SK-N-SH (cell line): ENCODE results near the gene CACNA2D3. TPM values are rescaled to one million over a fixed set of nuclear protein-coding genes. Genes with fewer than 3 reads are reported as not detected.

ENCODE experiments used
- CTCF ChIA-PET: fragments of 300-600, 350-600 bp; formaldehyde crosslinking; extraction: SDS; loops from one replicate; lab custom pipeline; 2021; lab: Yijun Ruan, JAX
- POLR2A ChIA-PET: fragments of 350-600 bp; sonication (Branson Sonifier 250); formaldehyde crosslinking; extraction: SDS; loops from one replicate; lab custom pipeline; 2020; ENCODE audit warnings: antibody characterized with exemption, inconsistent platforms; lab: Yijun Ruan, JAX
- DNase-seq: peaks from one replicate; pipeline ENCODE4 v3.0.0; 2012
- H2AFZ ChIP-seq: fragments of 200-600 bp; sonication (generic); 2 replicates; pipeline ENCODE4 v1.8.1; 2016; ENCODE audit warnings: antibody characterized with exemption, mild to moderate bottlenecking, low read depth
- H3F3A ChIP-seq: fragments of 200-600 bp; sonication (generic); replicated peaks from 2 replicates; pipeline ENCODE3; 2016; ENCODE audit warnings: antibody characterized with exemption, mild to moderate bottlenecking; ENCODE audit not compliant: insufficient read depth
- H3K27ac ChIP-seq, 2 experiments: fragments of 200-500 bp in 1 of 2; fragments of 200-600 bp in 1 of 2; sonication (Bioruptor generic) in 1 of 2; sonication (generic), shearing (Covaris generic) in 1 of 2; 2 replicates each; pipeline versions ENCODE4 v1.5.1 to v1.6.1; 2014 to 2016; ENCODE audit warnings: low read depth in 2 of 2, inconsistent platforms in 1 of 2, low read length in 1 of 2, mild to moderate bottlenecking in 1 of 2, mixed read lengths in 1 of 2
- H3K27me3 ChIP-seq: fragments of 200-600 bp; sonication (generic), shearing (Covaris generic); 2 replicates; pipeline ENCODE4 v1.6.1; 2016; ENCODE audit warnings: mixed run types; ENCODE audit not compliant: insufficient read depth
- H3K36me3 ChIP-seq, 2 experiments: fragments of 200-500 bp in 1 of 2; fragments of 200-600 bp in 1 of 2; sonication (Bioruptor generic) in 1 of 2; sonication (generic) in 1 of 2; replicated peaks in 1 of 2; 2 replicates each; pipeline versions ENCODE3 to v1.5.1; 2014 to 2016; ENCODE audit warnings: low read length in 1 of 2, mild to moderate bottlenecking in 1 of 2; ENCODE audit not compliant: insufficient read depth in 2 of 2, control insufficient read depth in 1 of 2
- H3K4me1 ChIP-seq, 2 experiments: fragments of 200-500 bp in 1 of 2; fragments of 200-600 bp in 1 of 2; sonication (Bioruptor generic) in 1 of 2; sonication (generic), shearing (Covaris generic) in 1 of 2; 2 replicates each; pipeline versions ENCODE4 v1.5.1 to v1.6.1; 2014 to 2016; ENCODE audit warnings: low read depth in 1 of 2, low read length in 1 of 2, mixed run types in 1 of 2; ENCODE audit not compliant: insufficient read depth in 2 of 2, control insufficient read depth in 1 of 2
- H3K4me2 ChIP-seq: fragments of 200-600 bp; sonication (generic), shearing (Covaris generic); 2 replicates; pipeline ENCODE4 v1.6.1; 2017; ENCODE audit warnings: mixed run types
- H3K4me3 ChIP-seq, 2 experiments: fragments of 200-500 bp in 1 of 2; fragments of 200-600 bp in 1 of 2; sonication (Bioruptor generic) in 1 of 2; sonication (generic), shearing (Covaris generic) in 1 of 2; 2 replicates each; pipeline versions ENCODE4 v1.5.1 to v1.8.1; 2014 to 2016; ENCODE audit warnings: low read depth in 2 of 2, inconsistent platforms in 1 of 2, low read length in 1 of 2, mild to moderate bottlenecking in 1 of 2, mixed read lengths in 1 of 2, moderate library complexity in 1 of 2
- H3K79me2 ChIP-seq: fragments of 200-600 bp; sonication (generic); 2 replicates; pipeline ENCODE4 v1.8.1; 2017; ENCODE audit warnings: mild to moderate bottlenecking; ENCODE audit not compliant: insufficient read depth
- H3K9ac ChIP-seq: fragments of 200-600 bp; sonication (generic); 2 replicates; pipeline ENCODE4 v1.6.1; 2017; ENCODE audit warnings: mixed run types
- H3K9me2 ChIP-seq: fragments of 200-600 bp; sonication (generic); 2 replicates; pipeline ENCODE4 v1.6.1; 2017; ENCODE audit warnings: mixed run types
- H3K9me3 ChIP-seq: fragments of 200-600 bp; sonication (generic); 2 replicates; pipeline ENCODE4 v1.6.1; 2017; ENCODE audit warnings: mixed run types, mild to moderate bottlenecking, moderate library complexity
- H4K20me1 ChIP-seq: fragments of 200-600 bp; sonication (generic); 2 replicates; pipeline ENCODE4 v1.6.1; 2017; ENCODE audit warnings: mild to moderate bottlenecking, mixed run types; ENCODE audit not compliant: insufficient read depth
- CHD2 ChIP-seq: fragments of 150-350 bp; IDR thresholded peaks from 2 replicates; pipeline ENCODE4 v1.6.1; 2018; ENCODE audit warnings: low read length; ENCODE audit not compliant: partially characterized antibody
- GATA2 ChIP-seq: sonication (generic); formaldehyde crosslinking; IDR thresholded peaks from 2 replicates; pipeline ENCODE4 v1.5.0; 2020; ENCODE audit warnings: mild to moderate bottlenecking, missing genetic modification reagents
- JUND ChIP-seq: IDR thresholded peaks from 2 replicates; pipeline ENCODE4 v1.4.0; 2012
- NFIC ChIP-seq: IDR thresholded peaks from 2 replicates; pipeline ENCODE4 v1.4.0; 2012; ENCODE audit warnings: borderline replicate concordance
- RAD21 ChIP-seq: IDR thresholded peaks from 2 replicates; pipeline ENCODE4 v1.6.1; 2012; ENCODE audit warnings: mild to moderate bottlenecking, low read length
- RFX5 ChIP-seq: IDR thresholded peaks from 2 replicates; pipeline ENCODE4 v1.6.1; 2012; ENCODE audit warnings: mild to moderate bottlenecking, improper control_type of control experiment, low read length
- SIN3A ChIP-seq: IDR thresholded peaks from 2 replicates; pipeline ENCODE4 v1.6.1; 2012; ENCODE audit warnings: low read depth, mild to moderate bottlenecking, low read length, moderate library complexity, borderline replicate concordance
- TCF12 ChIP-seq: IDR thresholded peaks from 2 replicates; pipeline ENCODE4 v1.4.0; 2012
- WGBS: methylation state at CpG from one replicate; pipeline ENCODE4 v1.1.6; 2017; ENCODE audit warnings: low lambda C conversion rate; 5-methylcytosine and 5-hydroxymethylcytosine counted together
- polyA plus RNA-seq, 3 experiments: library from polyadenylated mRNA; depleted of rRNA; stranded (reverse); fragments of >200 nt; gene quantifications; 2 replicates each; pipeline ENCODE4 v1.2.3, GENCODE V29; 2012
- TF ChIP-seq, protein P1 (sequence below): IDR thresholded peaks from 2 replicates; pipeline ENCODE4; 2012
- TF ChIP-seq, protein P2 (sequence below): IDR thresholded peaks from 2 replicates; pipeline ENCODE4 v1.6.1; 2012; ENCODE audit warnings: mild to moderate bottlenecking, low read depth, low read length, moderate library complexity

Gene CACNA2D3
- polyA plus RNA-seq, 1 of the 3 experiments (the other 2 are of a cell fraction) = 0.15 TPM

DNA sequence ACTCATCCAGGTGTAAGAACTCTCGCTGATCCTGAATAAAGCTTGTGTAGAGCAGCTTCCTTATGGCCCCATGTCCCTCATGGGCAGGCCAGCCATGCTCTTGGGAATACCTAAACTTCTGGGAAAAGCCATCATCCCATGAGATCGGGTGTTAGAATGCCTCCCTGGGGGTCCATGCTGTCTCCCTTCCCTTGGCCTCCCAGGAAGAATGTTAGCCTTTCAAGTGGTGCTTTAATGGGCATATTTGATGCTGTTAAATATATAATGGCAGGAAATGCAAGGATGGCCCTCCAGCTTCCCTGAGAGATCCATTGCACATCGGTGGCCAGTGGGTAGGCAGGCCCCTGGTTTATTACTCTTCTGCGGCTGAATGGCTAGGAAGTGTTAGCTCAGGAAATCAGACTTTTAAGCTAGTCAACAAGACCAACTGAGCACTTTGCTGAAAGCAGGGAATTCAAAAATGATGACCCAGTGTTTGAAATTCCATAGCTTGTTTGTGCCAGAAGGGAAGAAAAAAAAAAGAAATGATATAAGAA, 866.0 kb downstream of the CACNA2D3 start:
- ChIA-PET CTCF (no interaction called here), POLR2A (no interaction called here)
- H3K4me3 ChIP-seq = no peak overlapping the region
- H3K9me2 ChIP-seq = no peaks in the 10 kb centered on the region
- 86% methylated on average over 4 of the region's 4 CpGs for WGBS
- H3K79me2 ChIP-seq = no peaks in the 10 kb centered on the region
- H3F3A ChIP-seq = no peaks in the 10 kb centered on the region
- H3K9ac ChIP-seq = no peak overlapping the region
- H3K4me1 ChIP-seq = peaks cover 7 to 16% of the 10 kb centered on the region in 2 experiments; a peak in 3 of 4 replicates
- no peaks in the 10 kb centered on the region for H3K27me3 ChIP-seq
- 0 out of 2 replicates have a peak, but pooled peaks have one; percentile 23 for TF ChIP-seq TCF12
- 0 out of 2 replicates have a peak, but pooled peaks have one; percentile 13 for TF ChIP-seq JUND
- TF ChIP-seq, protein P1, sequence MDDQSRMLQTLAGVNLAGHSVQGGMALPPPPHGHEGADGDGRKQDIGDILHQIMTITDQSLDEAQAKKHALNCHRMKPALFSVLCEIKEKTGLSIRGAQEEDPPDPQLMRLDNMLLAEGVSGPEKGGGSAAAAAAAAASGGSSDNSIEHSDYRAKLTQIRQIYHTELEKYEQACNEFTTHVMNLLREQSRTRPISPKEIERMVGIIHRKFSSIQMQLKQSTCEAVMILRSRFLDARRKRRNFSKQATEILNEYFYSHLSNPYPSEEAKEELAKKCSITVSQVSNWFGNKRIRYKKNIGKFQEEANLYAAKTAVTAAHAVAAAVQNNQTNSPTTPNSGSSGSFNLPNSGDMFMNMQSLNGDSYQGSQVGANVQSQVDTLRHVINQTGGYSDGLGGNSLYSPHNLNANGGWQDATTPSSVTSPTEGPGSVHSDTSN = peak; percentile 18; the same call in 1 of the 2 replicates
- TF ChIP-seq NFIC = peak; percentile 92; the same call in 1 of the 2 replicates
- TF ChIP-seq RFX5 = no peak
- TF ChIP-seq, protein P2, sequence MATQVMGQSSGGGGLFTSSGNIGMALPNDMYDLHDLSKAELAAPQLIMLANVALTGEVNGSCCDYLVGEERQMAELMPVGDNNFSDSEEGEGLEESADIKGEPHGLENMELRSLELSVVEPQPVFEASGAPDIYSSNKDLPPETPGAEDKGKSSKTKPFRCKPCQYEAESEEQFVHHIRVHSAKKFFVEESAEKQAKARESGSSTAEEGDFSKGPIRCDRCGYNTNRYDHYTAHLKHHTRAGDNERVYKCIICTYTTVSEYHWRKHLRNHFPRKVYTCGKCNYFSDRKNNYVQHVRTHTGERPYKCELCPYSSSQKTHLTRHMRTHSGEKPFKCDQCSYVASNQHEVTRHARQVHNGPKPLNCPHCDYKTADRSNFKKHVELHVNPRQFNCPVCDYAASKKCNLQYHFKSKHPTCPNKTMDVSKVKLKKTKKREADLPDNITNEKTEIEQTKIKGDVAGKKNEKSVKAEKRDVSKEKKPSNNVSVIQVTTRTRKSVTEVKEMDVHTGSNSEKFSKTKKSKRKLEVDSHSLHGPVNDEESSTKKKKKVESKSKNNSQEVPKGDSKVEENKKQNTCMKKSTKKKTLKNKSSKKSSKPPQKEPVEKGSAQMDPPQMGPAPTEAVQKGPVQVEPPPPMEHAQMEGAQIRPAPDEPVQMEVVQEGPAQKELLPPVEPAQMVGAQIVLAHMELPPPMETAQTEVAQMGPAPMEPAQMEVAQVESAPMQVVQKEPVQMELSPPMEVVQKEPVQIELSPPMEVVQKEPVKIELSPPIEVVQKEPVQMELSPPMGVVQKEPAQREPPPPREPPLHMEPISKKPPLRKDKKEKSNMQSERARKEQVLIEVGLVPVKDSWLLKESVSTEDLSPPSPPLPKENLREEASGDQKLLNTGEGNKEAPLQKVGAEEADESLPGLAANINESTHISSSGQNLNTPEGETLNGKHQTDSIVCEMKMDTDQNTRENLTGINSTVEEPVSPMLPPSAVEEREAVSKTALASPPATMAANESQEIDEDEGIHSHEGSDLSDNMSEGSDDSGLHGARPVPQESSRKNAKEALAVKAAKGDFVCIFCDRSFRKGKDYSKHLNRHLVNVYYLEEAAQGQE = no peak
- TF ChIP-seq RAD21 = no peak
- H3K4me2 ChIP-seq = peak overlapping the region; percentile 40; the same call in 1 of the 2 replicates
- DNase-seq = no peak
- H3K9me3 ChIP-seq = no peaks in the 10 kb centered on the region
- H3K27ac ChIP-seq = peak overlapping the region; percentile 60 to 81
- H2AFZ ChIP-seq = no peak overlapping the region
- no peaks in the 10 kb centered on the region for H3K36me3 ChIP-seq
- H4K20me1 ChIP-seq = no peaks in the 10 kb centered on the region

DNA sequence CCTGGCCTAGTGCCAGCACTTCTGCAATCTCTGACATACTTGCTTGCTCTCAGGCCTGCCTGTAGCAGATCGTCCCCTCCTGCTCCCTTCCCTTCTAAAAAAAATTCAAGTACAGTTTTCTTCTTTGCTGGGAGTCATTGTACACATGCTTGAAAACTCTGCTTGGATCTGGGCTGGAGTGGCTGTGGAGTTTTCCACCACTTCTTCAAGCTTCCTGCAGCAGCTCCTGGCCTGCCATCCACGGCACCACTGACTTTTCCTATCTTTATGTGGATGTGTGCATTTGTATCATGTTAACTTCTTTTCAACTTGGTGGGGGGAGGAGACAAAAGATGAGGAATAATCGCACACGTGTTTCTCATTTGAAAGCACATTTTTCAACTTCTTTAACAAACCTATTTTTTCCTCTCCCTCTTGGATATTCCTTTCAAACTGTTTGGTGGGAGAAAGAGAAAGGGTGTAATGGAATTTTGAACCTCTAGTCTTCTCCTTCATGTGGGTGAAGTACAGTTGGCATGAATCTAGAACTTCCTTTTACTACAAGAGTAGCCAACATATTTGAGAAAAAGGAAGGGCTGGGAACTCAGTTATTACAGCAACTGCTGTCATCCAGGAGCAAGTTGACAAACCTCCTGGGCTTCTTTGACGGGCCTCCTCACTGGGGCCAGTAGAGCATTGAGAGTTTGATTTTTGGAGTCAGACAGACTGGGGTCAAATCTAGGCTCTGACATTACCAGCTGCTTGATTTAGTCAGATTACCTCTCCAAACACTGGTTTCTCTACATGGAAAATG, 866.7 kb downstream of the CACNA2D3 start:
- Histone ChIP-seq H3K9me3 (no peaks in the 10 kb centered on the region), H2AFZ (no peak overlapping the region; the same call in 1 of the 2 replicates), H3K4me1 (peaks cover 7 to 16% of the 10 kb centered on the region in 2 experiments; a peak in 3 of 4 replicates), H3K9me2 (no peaks in the 10 kb centered on the region), H3K9ac (no peak overlapping the region), H3F3A (no peaks in the 10 kb centered on the region), H3K36me3 (no peaks in the 10 kb centered on the region)
- no peak for DNase-seq
- 67% methylated on average over 5 of the region's 5 CpGs for WGBS
- ChIA-PET POLR2A (no interaction called here), CTCF (no interaction called here)
- TF ChIP-seq CHD2 (no peak), RAD21 (no peak), JUND (no peak), SIN3A (no peak), GATA2 (CRISPR knock-in tag) (no peak)
- TF ChIP-seq, all 33 proteins: peak for 0
- peak overlapping the region; percentile 60 to 81; a peak in 3 of 4 replicates for H3K27ac ChIP-seq
- no peaks in the 10 kb centered on the region for H3K79me2 ChIP-seq
- no peaks in the 10 kb centered on the region for H3K27me3 ChIP-seq
- no peaks in the 10 kb centered on the region for H4K20me1 ChIP-seq
- peak overlapping the region; percentile 4; the same call in 1 of the 2 replicates for H3K4me2 ChIP-seq
- H3K4me3 ChIP-seq = no peak overlapping the region
